ENCODE data around the gene FBXL20.

FBXL20 gene

GRCh38 chr17:39212195-39212810 is 189.1 kb downstream of the FBXL20 start:
- no peaks in the 10 kb centered on the region for H3K79me2 ChIP-seq (ENCODE audit: insufficient read depth, low read length)
- H3K27me3 ChIP-seq (ENCODE audit: insufficient read depth, low read length): peaks cover 12% of the 10 kb centered on the region
- H2AFZ ChIP-seq (ENCODE audit: low read length): no peak overlapping the region
- no peaks in the 10 kb centered on the region for H3K9me2 ChIP-seq (ENCODE audit: low read depth, low read length)
- H3K27ac ChIP-seq (ENCODE audit: low read depth, low read length, poor library complexity, severe bottlenecking): no peak overlapping the region
- H3K4me2 ChIP-seq (ENCODE audit: low read length): no peak overlapping the region
- H3K9me3 ChIP-seq (ENCODE audit: low read length): no peaks in the 10 kb centered on the region
- H3F3A ChIP-seq (ENCODE audit: insufficient read depth, low read length): peaks cover 8% of the 10 kb centered on the region; the same call in 1 of the 2 replicates
- no peak overlapping the region for H3K4me3 ChIP-seq (ENCODE audit: low read depth, low read length, poor library complexity, severe bottlenecking)
- TF ChIP-seq CTCF (IDR thresholded peaks at IDR 0.05; ENCODE audit: low read length): no peak
- TF ChIP-seq EZH2 (IDR thresholded peaks at IDR 0.05; ENCODE audit: borderline replicate concordance, low read length): no peak
- no peak overlapping the region for H3K9ac ChIP-seq (ENCODE audit: low read length)
- no peaks in the 10 kb centered on the region for H3K36me3 ChIP-seq (ENCODE audit: insufficient read depth, low read length)
- H4K20me1 ChIP-seq (ENCODE audit: insufficient read depth, low read length): no peaks in the 10 kb centered on the region
- H3K4me1 ChIP-seq (ENCODE audit: insufficient read depth, low read length, severe bottlenecking): peaks cover 29% of the 10 kb centered on the region

DNA sequence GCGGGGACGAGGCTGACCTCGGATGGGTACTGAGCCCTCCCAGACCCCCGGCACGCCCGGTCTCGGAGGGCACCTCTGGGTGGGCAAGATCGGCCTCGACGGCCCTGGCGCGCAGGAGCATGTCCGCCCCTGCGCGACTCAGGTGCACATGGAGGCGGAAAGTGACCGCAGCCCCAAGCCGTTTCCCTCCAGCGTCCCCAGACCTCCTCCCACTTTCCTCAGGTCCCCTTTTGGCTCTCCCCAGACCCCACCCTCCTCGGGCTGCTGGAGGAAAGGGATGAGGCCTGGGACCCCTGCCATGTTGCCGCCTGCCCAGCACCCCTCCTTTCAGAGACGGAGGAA is 191.4 kb downstream of the FBXL20 start:
- Histone ChIP-seq H4K20me1 (ENCODE audit: insufficient read depth, low read length) (no peaks in the 10 kb centered on the region), H3F3A (ENCODE audit: insufficient read depth, low read length) (peaks cover 8% of the 10 kb centered on the region; the same call in 1 of the 2 replicates), H3K9ac (ENCODE audit: low read length) (no peak overlapping the region; the same call in 1 of the 2 replicates), H3K9me2 (ENCODE audit: low read depth, low read length) (no peaks in the 10 kb centered on the region), H3K36me3 (ENCODE audit: insufficient read depth, low read length) (peaks cover 2% of the 10 kb centered on the region; the same call in 1 of the 2 replicates), H2AFZ (ENCODE audit: low read length) (no peak overlapping the region), H3K27ac (ENCODE audit: low read depth, low read length, poor library complexity, severe bottlenecking) (no peak overlapping the region), H3K27me3 (ENCODE audit: insufficient read depth, low read length) (peaks cover 12% of the 10 kb centered on the region), H3K4me3 (ENCODE audit: low read depth, low read length, poor library complexity, severe bottlenecking) (peak overlapping the region; percentile 32), H3K4me2 (ENCODE audit: low read length) (peak overlapping the region; percentile 53), H3K79me2 (ENCODE audit: insufficient read depth, low read length) (no peaks in the 10 kb centered on the region), H3K4me1 (ENCODE audit: insufficient read depth, low read length, severe bottlenecking) (peaks cover 33% of the 10 kb centered on the region), H3K9me3 (ENCODE audit: low read length) (no peaks in the 10 kb centered on the region)
- TF ChIP-seq EZH2 (IDR thresholded peaks at IDR 0.05; ENCODE audit: borderline replicate concordance, low read length): no peak
- TF ChIP-seq CTCF (IDR thresholded peaks at IDR 0.05; ENCODE audit: low read length): no peak

DNA sequence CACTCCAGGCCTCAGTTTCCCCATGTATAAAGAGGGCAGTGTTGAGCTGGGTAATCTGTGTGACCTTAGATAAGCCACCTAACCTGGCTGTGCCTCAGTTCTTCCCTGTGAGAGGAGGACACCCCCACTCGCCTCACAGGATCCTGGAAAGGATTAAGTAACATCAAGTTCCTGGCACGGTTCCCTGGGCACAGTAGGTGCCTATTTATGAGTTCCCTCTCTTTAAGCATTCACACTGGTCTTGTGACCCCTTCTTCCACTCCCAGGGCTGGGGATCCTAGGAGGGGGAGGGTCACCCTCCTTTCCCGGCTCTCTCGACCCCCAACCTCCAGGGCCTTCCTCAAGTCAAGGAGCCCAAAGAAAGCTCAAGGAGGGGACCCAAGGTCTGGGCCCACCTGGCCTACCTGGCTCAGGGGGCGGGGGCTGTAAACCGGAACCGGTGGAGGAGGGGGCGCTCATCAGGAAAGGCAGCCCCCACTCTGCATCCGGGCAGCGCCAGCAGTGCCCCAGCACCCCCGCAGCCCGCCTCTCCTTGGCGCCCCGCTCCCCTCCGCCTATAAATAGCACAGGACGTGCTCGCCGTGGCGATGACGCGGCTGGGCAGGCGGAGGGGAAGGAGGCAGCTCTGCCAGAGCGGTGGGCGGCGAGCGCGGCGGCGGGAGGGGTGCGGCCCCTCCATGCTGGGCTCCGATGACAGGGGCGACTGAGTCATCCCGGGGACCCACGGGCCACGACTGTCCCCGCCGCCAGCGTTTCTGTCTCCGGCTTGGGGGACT is 191.9 kb downstream of the FBXL20 start:
- peaks cover 8% of the 10 kb centered on the region; the same call in 1 of the 2 replicates for H3F3A ChIP-seq (ENCODE audit: insufficient read depth, low read length)
- H3K4me3 ChIP-seq (ENCODE audit: low read depth, low read length, poor library complexity, severe bottlenecking): peak overlapping the region; percentile 32
- H3K4me2 ChIP-seq (ENCODE audit: low read length): peak overlapping the region; percentile 53
- H3K79me2 ChIP-seq (ENCODE audit: insufficient read depth, low read length): no peaks in the 10 kb centered on the region
- peaks cover 12% of the 10 kb centered on the region for H3K27me3 ChIP-seq (ENCODE audit: insufficient read depth, low read length)
- peaks cover 33% of the 10 kb centered on the region for H3K4me1 ChIP-seq (ENCODE audit: insufficient read depth, low read length, severe bottlenecking)
- no peak; the same call in 1 of the 2 replicates for TF ChIP-seq CTCF (IDR thresholded peaks at IDR 0.05; ENCODE audit: low read length)
- no peak for TF ChIP-seq EZH2 (IDR thresholded peaks at IDR 0.05; ENCODE audit: borderline replicate concordance, low read length)
- H4K20me1 ChIP-seq (ENCODE audit: insufficient read depth, low read length): no peaks in the 10 kb centered on the region
- H3K36me3 ChIP-seq (ENCODE audit: insufficient read depth, low read length): peaks cover 8% of the 10 kb centered on the region
- H3K9ac ChIP-seq (ENCODE audit: low read length): no peak overlapping the region; the same call in 1 of the 2 replicates
- H2AFZ ChIP-seq (ENCODE audit: low read length): no peak overlapping the region
- H3K9me3 ChIP-seq (ENCODE audit: low read length): no peaks in the 10 kb centered on the region
- H3K27ac ChIP-seq (ENCODE audit: low read depth, low read length, poor library complexity, severe bottlenecking): peak overlapping the region; percentile 71
- H3K9me2 ChIP-seq (ENCODE audit: low read depth, low read length): no peaks in the 10 kb centered on the region

Data from OCI-LY1 (cell line).